Parathyroid adenoma (tissue), 2 donors: ENCODE measurements around the gene AKAP11.

ENCODE experiments used
- H2AFZ ChIP-seq: fragments of 300-600 bp; sonication (generic); one replicate; pipeline ENCODE4 v1.7.0; 2017; ENCODE audit warnings: antibody characterized with exemption, mild to moderate bottlenecking
- H3K27ac ChIP-seq: fragments of 300-600 bp; sonication (generic); one replicate; pipeline ENCODE4 v1.7.0; 2017
- H3K27me3 ChIP-seq: fragments of 300-600 bp; sonication (generic); one replicate; pipeline ENCODE4 v1.7.0; 2017; ENCODE audit warnings: low read length; ENCODE audit not compliant: control insufficient read depth, insufficient read depth
- H3K36me3 ChIP-seq: fragments of 300-600 bp; sonication (generic); one replicate; pipeline ENCODE4 v1.7.0; 2017; ENCODE audit warnings: low read length; ENCODE audit not compliant: control insufficient read depth, insufficient read depth
- H3K4me1 ChIP-seq: fragments of 300-600 bp; sonication (generic); one replicate; pipeline ENCODE4 v1.7.0; 2017; ENCODE audit warnings: control low read depth
- H3K4me2 ChIP-seq: fragments of 300-600 bp; sonication (generic); one replicate; pipeline ENCODE4 v1.7.0; 2017; ENCODE audit warnings: low read length
- H3K4me3 ChIP-seq: fragments of 300-600 bp; sonication (generic); one replicate; pipeline ENCODE4 v1.7.0; 2017; ENCODE audit warnings: low read depth, low read length
- H3K79me2 ChIP-seq: fragments of 300-600 bp; sonication (generic); one replicate; pipeline ENCODE4 v1.7.0; 2017; ENCODE audit warnings: control low read depth
- H3K9ac ChIP-seq: fragments of 300-600 bp; sonication (generic); one replicate; pipeline ENCODE4 v1.7.0; 2017; ENCODE audit warnings: mild to moderate bottlenecking
- H3K9me3 ChIP-seq: fragments of 300-600 bp; sonication (generic); one replicate; pipeline ENCODE4 v1.7.0; 2017; ENCODE audit warnings: low read length; ENCODE audit not compliant: control insufficient read depth
- CTCF ChIP-seq: fragments of 300-600 bp; sonication (generic); IDR thresholded peaks from one replicate; pipeline ENCODE4 v1.7.0; 2017; ENCODE audit warnings: antibody characterized with exemption, mild to moderate bottlenecking
- donor health status: primary hyperparathyroidism.

The AKAP11 gene

DNA sequence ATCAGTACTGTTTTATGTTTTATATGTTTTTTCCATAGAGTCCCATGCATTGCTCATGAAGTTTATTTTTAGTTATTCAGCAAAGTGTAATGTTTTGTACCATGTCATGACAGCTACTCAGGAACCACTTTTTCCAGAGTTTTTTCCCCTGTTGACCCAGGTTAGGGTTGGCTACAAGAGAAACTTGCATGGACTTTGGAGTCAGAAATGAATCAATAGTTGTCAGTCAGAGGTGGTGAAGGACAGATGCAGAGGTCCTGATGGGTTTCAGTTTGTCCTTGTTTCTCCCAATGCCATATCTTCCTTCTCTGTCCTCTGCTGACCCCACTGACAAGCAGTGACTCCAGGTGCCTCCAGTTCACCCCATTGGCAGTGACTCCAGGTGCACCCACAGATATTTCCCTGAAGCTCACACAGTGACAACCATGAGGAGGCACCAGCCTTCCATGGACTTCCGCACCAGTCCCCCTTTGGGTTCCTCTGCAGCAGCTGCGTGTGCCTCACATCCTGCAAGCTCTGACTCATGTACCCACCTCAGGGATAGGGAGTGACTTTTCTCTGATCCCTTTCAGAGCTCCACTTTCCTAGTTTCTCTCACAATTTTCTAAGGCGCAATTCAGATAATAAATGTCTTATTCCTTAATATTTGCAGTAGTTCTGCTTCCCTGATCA lies 92.1 kb downstream of the AKAP11 start:
- H3K4me1 ChIP-seq = no peaks in the 10 kb centered on the region
- H3K4me3 ChIP-seq = no peak overlapping the region
- no peaks in the 10 kb centered on the region for H3K27me3 ChIP-seq
- H3K9ac ChIP-seq = no peak overlapping the region
- no peak overlapping the region for H3K4me2 ChIP-seq
- H2AFZ ChIP-seq = no peak overlapping the region
- H3K9me3 ChIP-seq = no peaks in the 10 kb centered on the region
- no peak overlapping the region for H3K27ac ChIP-seq
- TF ChIP-seq CTCF = no peak
- no peaks in the 10 kb centered on the region for H3K79me2 ChIP-seq
- H3K36me3 ChIP-seq = no peaks in the 10 kb centered on the region

GRCh38 chr13:42364613-42365000 lies 92.7 kb downstream of the AKAP11 start:
- Histone ChIP-seq H3K36me3 (no peaks in the 10 kb centered on the region), H3K27me3 (no peaks in the 10 kb centered on the region), H2AFZ (no peak overlapping the region), H3K4me3 (no peak overlapping the region), H3K9me3 (no peaks in the 10 kb centered on the region), H3K4me1 (no peaks in the 10 kb centered on the region), H3K79me2 (no peaks in the 10 kb centered on the region), H3K27ac (no peak overlapping the region), H3K4me2 (no peak overlapping the region), H3K9ac (no peak overlapping the region)
- TF ChIP-seq CTCF = no peak

DNA sequence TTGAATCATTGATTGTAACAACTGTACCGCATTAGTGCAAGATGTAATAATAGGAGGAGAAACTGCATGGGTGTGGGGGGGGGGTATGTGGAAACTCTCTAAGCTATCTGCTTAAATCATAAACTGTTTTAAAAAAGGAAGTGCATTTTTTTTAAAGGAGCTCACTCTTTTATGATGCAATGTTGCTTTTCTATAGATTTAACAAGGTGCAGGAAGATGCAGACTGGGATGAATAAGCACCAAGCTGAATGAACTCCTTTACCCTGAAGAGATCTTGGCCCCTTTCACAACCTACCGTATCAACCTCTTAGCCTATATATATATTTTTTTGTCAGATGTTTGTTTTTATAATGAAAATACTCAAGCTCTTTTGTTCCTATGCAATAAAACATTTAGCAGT lies 95.9 kb downstream of the AKAP11 start:
- Histone ChIP-seq H3K4me2 (no peak overlapping the region), H3K36me3 (no peaks in the 10 kb centered on the region), H3K9me3 (no peaks in the 10 kb centered on the region), H3K9ac (no peak overlapping the region), H3K4me1 (no peaks in the 10 kb centered on the region), H3K27me3 (no peaks in the 10 kb centered on the region), H3K27ac (no peak overlapping the region), H3K79me2 (no peaks in the 10 kb centered on the region), H3K4me3 (no peak overlapping the region), H2AFZ (no peak overlapping the region)
- TF ChIP-seq CTCF = no peak

- no peaks in the 10 kb centered on the region for H3K4me1 ChIP-seq
- H3K27me3 ChIP-seq = no peaks in the 10 kb centered on the region
- H2AFZ ChIP-seq = no peak overlapping the region
- no peaks in the 10 kb centered on the region for H3K79me2 ChIP-seq
- no peak overlapping the region for H3K9ac ChIP-seq
- no peak for TF ChIP-seq CTCF
- no peak overlapping the region for H3K4me3 ChIP-seq
- no peak overlapping the region for H3K27ac ChIP-seq
- H3K36me3 ChIP-seq = no peaks in the 10 kb centered on the region
- H3K4me2 ChIP-seq = no peak overlapping the region
- no peaks in the 10 kb centered on the region for H3K9me3 ChIP-seq
Measured at GRCh38 chr13:42369071-42369797, 97.3 kb downstream of the AKAP11 start.

DNA sequence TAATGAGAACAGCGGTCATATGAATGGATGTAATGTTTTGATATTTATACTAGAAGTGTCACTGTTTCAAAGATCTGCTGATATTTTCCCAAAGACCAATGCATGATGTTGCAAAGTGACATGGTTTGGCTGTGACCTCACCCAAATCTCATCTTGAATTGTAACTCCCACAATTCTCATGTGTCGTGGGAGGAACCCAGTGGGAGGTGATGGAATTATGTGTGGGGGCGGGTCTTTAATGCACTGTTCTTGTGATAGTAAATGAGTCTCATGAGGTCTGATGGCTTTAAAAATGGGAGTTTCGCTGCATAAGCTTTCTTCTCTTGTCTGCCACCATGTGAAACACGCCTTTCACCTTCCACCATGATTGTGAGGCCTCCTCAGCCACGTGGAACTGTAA lies 98.3 kb downstream of the AKAP11 start:
- Histone ChIP-seq H3K79me2 (no peaks in the 10 kb centered on the region), H3K9me3 (no peaks in the 10 kb centered on the region), H3K36me3 (no peaks in the 10 kb centered on the region), H3K4me3 (no peak overlapping the region), H3K4me2 (no peak overlapping the region), H3K9ac (no peak overlapping the region), H3K4me1 (no peaks in the 10 kb centered on the region), H3K27ac (no peak overlapping the region), H2AFZ (no peak overlapping the region), H3K27me3 (no peaks in the 10 kb centered on the region)
- TF ChIP-seq CTCF = no peak
